ENCODE data around the gene MAGEB4. TPM values are rescaled to one million over a fixed set of nuclear protein-coding genes. Genes with fewer than 3 reads are reported as not detected.

MAGEB4 gene
- polyA plus RNA-seq, 1 donor from 2014 or later, result not detected

- Mint-ChIP-seq H3K27ac (no peak overlapping the region), H3K9me3 (peaks cover 0 to 3% (median 2%) of the 10 kb centered on the region in 3 donors), H3K36me3 (peaks cover 2% of the 10 kb centered on the region), H3K4me1 (no peaks in the 10 kb centered on the region), H3K4me3 (no peak overlapping the region), H3K27me3 (no peaks in the 10 kb centered on the region)
These were observed 19.2 kb downstream of the MAGEB4 start for GRCh38 chrX:30261012-30261411.

DNA sequence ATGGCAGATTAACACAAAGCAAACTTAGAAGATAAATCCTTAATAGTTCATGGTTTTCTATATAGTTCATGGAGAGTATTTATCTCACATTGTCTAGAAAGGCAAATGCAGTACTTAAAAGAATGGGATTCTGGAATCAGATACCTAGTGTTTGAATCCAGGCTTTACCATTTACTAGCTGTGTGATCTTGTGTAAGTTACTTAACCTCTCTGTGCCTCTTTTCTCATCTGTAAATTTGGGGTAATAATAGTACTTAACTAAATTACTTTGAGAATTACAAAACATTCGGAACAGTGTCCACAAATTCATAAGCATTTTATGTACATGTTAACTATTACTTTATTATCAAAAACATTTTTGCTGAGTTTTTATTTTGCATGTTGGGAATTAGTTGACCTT lies 21.0 kb downstream of the MAGEB4 start:
- Mint-ChIP-seq H3K9me3 (no peaks in the 10 kb centered on the region), H3K4me3 (no peak overlapping the region), H3K27me3 (no peaks in the 10 kb centered on the region), H3K36me3 (peaks cover 2% of the 10 kb centered on the region), H3K4me1 (no peaks in the 10 kb centered on the region), H3K27ac (no peak overlapping the region)

- H3K4me1 Mint-ChIP-seq, result no peaks in the 10 kb centered on the region
- H3K4me3 Mint-ChIP-seq, result no peak overlapping the region
- no peaks in the 10 kb centered on the region for H3K9me3 Mint-ChIP-seq
- H3K36me3 Mint-ChIP-seq, result no peaks in the 10 kb centered on the region
- no peak overlapping the region for H3K27ac Mint-ChIP-seq
- peaks cover 5% of the 10 kb centered on the region for H3K27me3 Mint-ChIP-seq
These were observed 28.8 kb downstream of the MAGEB4 start for GRCh38 chrX:30270639-30271038.

DNA sequence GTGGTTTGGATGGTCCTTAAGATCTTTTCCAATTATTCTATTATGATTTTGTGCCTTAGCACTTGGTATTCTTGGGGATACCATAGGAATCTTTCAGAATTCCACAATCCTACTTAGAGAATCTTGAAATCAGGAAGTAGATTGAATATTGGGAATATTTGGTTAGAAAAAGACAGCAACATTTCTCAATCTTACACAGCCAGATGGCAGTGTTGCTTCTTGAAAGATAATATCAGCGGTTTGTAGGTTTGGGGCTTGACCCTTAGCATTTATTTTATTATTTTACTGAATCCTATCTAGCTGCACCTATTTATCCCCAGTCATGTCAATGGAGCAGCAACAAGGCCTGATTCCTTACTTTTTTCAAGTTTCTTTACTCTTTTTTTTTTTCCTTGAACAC lies 33.7 kb downstream of the MAGEB4 start:
- Mint-ChIP-seq H3K36me3 (no peaks in the 10 kb centered on the region), H3K9me3 (no peaks in the 10 kb centered on the region)

DNA sequence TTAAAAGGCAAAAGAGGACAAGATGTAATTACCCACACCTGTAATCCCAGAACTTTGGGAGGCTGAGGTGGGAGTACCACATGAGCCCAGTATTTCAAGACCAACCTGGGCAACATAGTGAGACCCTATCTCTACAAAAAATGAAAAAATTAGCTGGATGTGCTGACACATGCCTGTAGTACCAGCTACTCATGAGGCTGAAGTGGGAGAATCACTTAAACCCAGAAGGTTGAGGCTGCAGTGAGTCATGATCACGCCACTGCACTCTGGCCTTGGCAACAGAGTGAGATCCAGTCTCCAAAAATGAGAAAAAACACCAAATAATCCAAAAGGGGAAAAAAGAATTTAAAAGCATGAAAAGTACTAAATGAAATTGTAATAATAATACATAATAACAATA lies 36.6 kb downstream of the MAGEB4 start:
- H3K27ac Mint-ChIP-seq, result no peak overlapping the region
- H3K4me3 Mint-ChIP-seq, result no peak overlapping the region
- no peaks in the 10 kb centered on the region for H3K27me3 Mint-ChIP-seq
- no peaks in the 10 kb centered on the region for H3K36me3 Mint-ChIP-seq
- no peaks in the 10 kb centered on the region for H3K4me1 Mint-ChIP-seq
- no peaks in the 10 kb centered on the region for H3K9me3 Mint-ChIP-seq

More for the DNA sequence above, 33.7 kb downstream of the MAGEB4 start:
- H3K4me3 Mint-ChIP-seq, result no peak overlapping the region
- H3K27ac Mint-ChIP-seq, result no peak overlapping the region
- H3K27me3 Mint-ChIP-seq, result peaks cover 5% of the 10 kb centered on the region
- H3K4me1 Mint-ChIP-seq, result no peaks in the 10 kb centered on the region

DNA sequence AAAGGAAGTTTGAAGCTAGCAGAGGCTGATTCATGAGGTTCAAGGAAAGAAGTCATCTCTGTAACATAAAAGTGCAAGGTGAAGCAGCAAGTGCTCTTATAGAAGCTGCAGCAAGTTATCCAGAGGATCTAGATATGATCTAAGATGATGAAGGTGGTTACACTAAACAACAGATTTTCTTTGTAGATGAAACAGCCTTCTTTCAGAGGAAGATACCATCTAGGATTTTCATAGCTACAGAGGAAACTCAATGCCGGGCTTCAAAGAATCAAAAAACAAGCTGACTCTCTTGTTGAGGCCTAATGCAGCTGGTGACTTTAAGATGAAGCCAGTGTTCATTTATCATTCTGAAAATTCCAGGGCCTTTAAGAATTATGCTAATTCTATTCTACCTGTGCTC lies 38.6 kb downstream of the MAGEB4 start:
- H3K27ac Mint-ChIP-seq, result no peak overlapping the region
- H3K27me3 Mint-ChIP-seq, result peaks cover 2% of the 10 kb centered on the region
- H3K4me1 Mint-ChIP-seq, result no peaks in the 10 kb centered on the region
- no peaks in the 10 kb centered on the region for H3K36me3 Mint-ChIP-seq
- no peak overlapping the region for H3K4me3 Mint-ChIP-seq
- H3K9me3 Mint-ChIP-seq, result no peaks in the 10 kb centered on the region

GRCh38 chrX:30282527-30282926 lies 40.7 kb downstream of the MAGEB4 start:
- H3K4me1 Mint-ChIP-seq, result no peaks in the 10 kb centered on the region
- no peak overlapping the region for H3K4me3 Mint-ChIP-seq
- H3K9me3 Mint-ChIP-seq, result no peaks in the 10 kb centered on the region
- peaks cover 2% of the 10 kb centered on the region for H3K27me3 Mint-ChIP-seq
- H3K36me3 Mint-ChIP-seq, result no peaks in the 10 kb centered on the region
- H3K27ac Mint-ChIP-seq, result no peak overlapping the region

GRCh38 chrX:30283456-30284200 lies 41.8 kb downstream of the MAGEB4 start:
- no peaks in the 10 kb centered on the region for H3K4me1 Mint-ChIP-seq
- no peaks in the 10 kb centered on the region for H3K9me3 Mint-ChIP-seq
- H3K27ac Mint-ChIP-seq, result no peak overlapping the region

More at GRCh38 chrX:30283456-30284200, 41.8 kb downstream of the MAGEB4 start:
- Mint-ChIP-seq H3K27me3 (peaks cover 2% of the 10 kb centered on the region), H3K36me3 (no peaks in the 10 kb centered on the region), H3K4me3 (no peak overlapping the region)

Other genes with a start within 250 kb of the MAGEB4 start
- not detected for gene MAGEB2, start 26.4 kb upstream of the MAGEB4 start, polyA plus RNA-seq
- gene MAGEB3, start 11.3 kb upstream of the MAGEB4 start, polyA plus RNA-seq, result not detected
- not detected for gene MAGEB1, start 5.1 kb downstream of the MAGEB4 start, polyA plus RNA-seq
- not detected for gene NR0B1, start 67.4 kb downstream of the MAGEB4 start, polyA plus RNA-seq